B cell (primary cell): ENCODE measurements around the gene KPNA5. TPM values are rescaled to one million over a fixed set of nuclear protein-coding genes. Genes with fewer than 3 reads are reported as not detected.

Experiments used
- ATAC-seq: fragments of 200-7000 bp; cut with Tn5 transposase; one replicate; pipeline ENCODE4 v1.10.0; 2021; ENCODE audit warnings: low read depth, mild to moderate bottlenecking, moderate number of reproducible peaks, moderate library complexity
- CTCF ChIA-PET: fragments of 350-600 bp; sonication (Branson Sonifier 250); formaldehyde crosslinking; loops from one replicate; lab custom pipeline; 2021; ENCODE audit warnings: antibody characterized with exemption, inconsistent platforms; lab: Charles Lee
- POLR2A ChIA-PET: fragments of 350-600 bp; sonication (Branson Sonifier 250); formaldehyde crosslinking; loops from one replicate; lab custom pipeline; 2021; ENCODE audit warnings: antibody characterized with exemption; lab: Charles Lee
- DNase-seq: peaks from one replicate; pipeline ENCODE4 v3.0.0; 2013
- H2AFZ ChIP-seq: 2 replicates; pipeline ENCODE4 v1.6.1; 2012; ENCODE audit warnings: mild to moderate bottlenecking, low read depth, low read length; ENCODE audit not compliant: insufficient read depth, poor library complexity, severe bottlenecking
- H3K27ac ChIP-seq, 2 donors: 1 replicate in 1 of 2; 2 replicates in 1 of 2; pipeline ENCODE4 v1.5.1; 2012 to 2013; ENCODE audit warnings: low read length in 2 of 2, mild to moderate bottlenecking in 2 of 2, moderate library complexity in 1 of 2
- H3K27me3 ChIP-seq, 4 experiments: fragments of 200-600 bp in 1 of 4; sonication (generic) in 1 of 4; replicated peaks in 1 of 4; 1 replicate in 2 of 4; 2 replicates in 2 of 4; pipeline versions ENCODE4 v1.6.1 to v1.7.0; 2013 to 2016; ENCODE audit warnings: low read length in 3 of 4, mild to moderate bottlenecking in 2 of 4, mixed read lengths in 1 of 4, moderate library complexity in 1 of 4; ENCODE audit not compliant: insufficient read depth in 4 of 4, control insufficient read depth in 3 of 4; ENCODE audit errors: control extremely low read depth in 1 of 4
- H3K36me3 ChIP-seq, 2 experiments: replicated peaks in 1 of 2; 1 replicate in 1 of 2; 2 replicates in 1 of 2; pipeline versions ENCODE4 v1.6.1 to v1.7.1; 2013; ENCODE audit warnings: low read length in 1 of 2; ENCODE audit not compliant: insufficient read depth in 2 of 2, control insufficient read depth in 1 of 2; ENCODE audit errors: control extremely low read depth in 1 of 2, extremely low read depth in 1 of 2
- H3K4me1 ChIP-seq, 2 donors: fragments of 200-600 bp in 1 of 2; sonication (generic) in 1 of 2; 1 replicate in 1 of 2; 2 replicates in 1 of 2; pipeline versions ENCODE4 v1.5.1 to v1.6.1; 2013 to 2017; ENCODE audit warnings: low read length in 2 of 2; ENCODE audit not compliant: control insufficient read depth in 2 of 2, insufficient read depth in 2 of 2
- H3K4me2 ChIP-seq: replicated peaks from 2 replicates; pipeline ENCODE3; 2012; ENCODE audit warnings: mild to moderate bottlenecking, low read depth, low read length; ENCODE audit not compliant: poor library complexity, severe bottlenecking
- H3K4me3 ChIP-seq, 5 experiments: fragments of 200-600 bp in 1 of 5; sonication (generic) in 1 of 5; 1 replicate in 3 of 5; 2 replicates in 2 of 5; pipeline versions ENCODE4 v1.5.1 to v1.7.0; 2011 to 2016; ENCODE audit warnings: low read length in 4 of 5, mild to moderate bottlenecking in 4 of 5, low read depth in 2 of 5, control low read depth in 1 of 5, moderate library complexity in 1 of 5; ENCODE audit not compliant: insufficient read depth in 1 of 5; ENCODE audit errors: control extremely low read depth in 1 of 5, extremely low read depth in 1 of 5
- H3K79me2 ChIP-seq: fragments of 200-600 bp; sonication (generic); one replicate; pipeline ENCODE4 v1.6.0; 2016; ENCODE audit warnings: low read length; ENCODE audit not compliant: control insufficient read depth, insufficient read depth
- H3K9ac ChIP-seq: fragments of 200-600 bp; sonication (generic); 2 replicates; pipeline ENCODE4 v1.6.1; 2017; ENCODE audit warnings: mild to moderate bottlenecking, low read length, moderate library complexity
- H3K9me3 ChIP-seq, 3 donors: one replicate each; pipeline versions ENCODE4 v1.6.1 to v1.7.1; 2013; ENCODE audit warnings: low read length in 2 of 3; ENCODE audit not compliant: control insufficient read depth in 2 of 3, insufficient read depth in 1 of 3; ENCODE audit errors: control extremely low read depth in 1 of 3
- H4K20me1 ChIP-seq: 2 replicates; pipeline ENCODE4 v1.6.0; 2012; ENCODE audit warnings: mild to moderate bottlenecking, low read length; ENCODE audit not compliant: insufficient read depth, control insufficient read depth, poor library complexity, severe bottlenecking
- H3K27ac Mint-ChIP-seq: one replicate; pipeline ENCODE4 v1.8.0; 2021; ENCODE audit warnings: mixed read lengths
- H3K27me3 Mint-ChIP-seq: one replicate; pipeline ENCODE4 v1.8.0; 2021; ENCODE audit warnings: mixed read lengths
- H3K4me1 Mint-ChIP-seq: one replicate; pipeline ENCODE4 v1.8.0; 2021; ENCODE audit warnings: mixed read lengths
- H3K4me3 Mint-ChIP-seq: one replicate; pipeline ENCODE4 v1.8.0; 2021; ENCODE audit warnings: mixed read lengths
- H3K9me3 Mint-ChIP-seq: one replicate; pipeline ENCODE4 v1.8.0; 2022; ENCODE audit warnings: mixed read lengths; ENCODE audit not compliant: insufficient read depth
- EZH2 ChIP-seq: IDR thresholded peaks from 2 replicates; pipeline ENCODE4 v1.6.1; 2012; ENCODE audit warnings: borderline replicate concordance, low read depth, mild to moderate bottlenecking, moderate library complexity, low read length; ENCODE audit not compliant: insufficient read depth, poor library complexity, severe bottlenecking
- WGBS: methylation state at CpG from one replicate; pipeline ENCODE4 v1.1.5; 2013; ENCODE audit warnings: missing lambda C conversion rate; ENCODE audit not compliant: insufficient coverage; 5-methylcytosine and 5-hydroxymethylcytosine counted together
- intact Hi-C: fragments of 100-400 bp; cut with micrococcal nuclease; formaldehyde crosslinking; loops from one replicate; pipeline ENCODE4 v1.10.0; 2022
- polyA plus RNA-seq: library from polyadenylated mRNA; depleted of rRNA; stranded (reverse); fragments of >200 nt; gene quantifications from 2 replicates; pipeline ENCODE4 v1.2.3, GENCODE V29; 2012
- total RNA-seq, 2 donors: library from RNA; stranded (reverse); fragments of 120-200 nt in 1 of 2; gene quantifications; 1 replicate in 1 of 2; 2 replicates in 1 of 2; pipeline versions ENCODE4 v1.2.3 to v1.2.4, GENCODE V29; 2013 to 2022
- TF ChIP-seq, protein P1 (sequence below): fragments of 200-600 bp; IDR thresholded peaks from one replicate; pipeline ENCODE4 v1.8.0; 2022; ENCODE audit warnings: antibody characterized with exemption, mild to moderate bottlenecking

The KPNA5 gene
- total and polyA plus RNA-seq, 2 donors (not counting 1 experiment from before 2014, with no cell fraction given), result 6.9 to 41.7 TPM

DNA sequence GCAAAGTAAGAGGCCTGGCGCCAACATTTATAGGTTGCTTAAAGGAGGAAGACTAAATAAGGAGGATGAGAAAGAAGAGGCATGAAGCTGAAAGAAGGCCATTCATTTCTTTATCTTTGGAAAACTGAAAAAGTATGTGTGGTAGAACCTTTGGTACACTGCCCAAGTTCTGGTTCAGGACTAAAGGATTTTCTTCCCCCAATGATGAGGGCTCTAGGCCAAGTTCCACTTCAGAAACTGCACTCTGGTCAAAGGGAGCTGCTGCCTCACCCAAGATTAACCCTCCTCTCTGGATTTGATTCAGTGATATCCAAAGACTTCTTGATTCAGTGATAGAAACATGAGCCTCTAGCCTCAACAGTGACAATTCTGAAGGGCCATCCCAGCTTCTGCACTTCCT lies 5.0 kb upstream of the KPNA5 start:
- Histone ChIP-seq H3K4me1 (peaks cover 0 to 6% of the 10 kb centered on the region in 2 donors), H2AFZ (no peak overlapping the region), H3K27me3 (no peaks in the 10 kb centered on the region), H3K9ac (no peak overlapping the region), H4K20me1 (no peaks in the 10 kb centered on the region), H3K9me3 (no peaks in the 10 kb centered on the region), H3K79me2 (peaks cover 35% of the 10 kb centered on the region), H3K4me2 (no peak overlapping the region), H3K36me3 (no peaks in the 10 kb centered on the region), H3K27ac (no peak overlapping the region), H3K4me3 (no peak overlapping the region)
- ATAC-seq (no peak), DNase-seq (no peak)
- no peak for TF ChIP-seq EZH2
- H3K4me3 Mint-ChIP-seq, result no peak overlapping the region
- H3K27ac Mint-ChIP-seq, result no peak overlapping the region
- peaks cover 5% of the 10 kb centered on the region for H3K27me3 Mint-ChIP-seq
- 100% methylated on average over 1 of the region's 1 CpG for WGBS
- intact Hi-C loops, result no loop called here
- ChIA-PET POLR2A (no interaction called here), CTCF (no interaction called here)
- H3K9me3 Mint-ChIP-seq, result no peaks in the 10 kb centered on the region
- H3K4me1 Mint-ChIP-seq, result peaks cover 11% of the 10 kb centered on the region

DNA sequence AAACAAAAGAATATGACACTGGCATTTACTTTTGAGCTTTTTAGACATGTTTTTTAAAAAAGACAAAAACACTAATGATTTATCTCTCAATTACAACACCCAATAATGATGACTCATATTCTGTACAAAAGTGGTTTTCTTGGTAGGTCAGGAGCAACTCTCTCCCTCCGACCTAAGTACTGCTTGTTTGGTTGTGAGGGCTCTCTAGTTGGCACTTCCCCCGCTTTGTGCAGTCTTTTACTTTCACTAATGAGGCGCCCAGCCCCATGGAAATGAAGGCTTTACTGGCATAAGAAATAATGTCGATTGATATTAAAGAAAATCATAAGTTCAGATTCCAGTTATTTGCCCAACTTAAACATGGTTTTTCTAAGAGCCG lies 1.3 kb downstream of the KPNA5 start:
- POLR2A ChIA-PET, result interaction anchor here (2.6 kb wide), 1 partner anchor 14 kb away, joined by 27 read pairs; the partner anchor contains the start of gene ZUP1
- H2AFZ ChIP-seq, result peak overlapping the region; percentile 56
- peak; percentile 61 for DNase-seq
- no CpG with 5 or more reads among the region's 5 CpGs for WGBS
- peaks cover 14% of the 10 kb centered on the region for H4K20me1 ChIP-seq
- H3K27ac Mint-ChIP-seq, result peak overlapping the region; percentile 94
- H3K9me3 ChIP-seq, result no peaks in the 10 kb centered on the region
- CTCF ChIA-PET, result interaction anchor here (1.5 kb wide), 1 partner anchor 10 kb away, joined by 3 read pairs; no protein-coding TSS in a partner anchor
- no peak for TF ChIP-seq EZH2
- TF ChIP-seq, protein P1, sequence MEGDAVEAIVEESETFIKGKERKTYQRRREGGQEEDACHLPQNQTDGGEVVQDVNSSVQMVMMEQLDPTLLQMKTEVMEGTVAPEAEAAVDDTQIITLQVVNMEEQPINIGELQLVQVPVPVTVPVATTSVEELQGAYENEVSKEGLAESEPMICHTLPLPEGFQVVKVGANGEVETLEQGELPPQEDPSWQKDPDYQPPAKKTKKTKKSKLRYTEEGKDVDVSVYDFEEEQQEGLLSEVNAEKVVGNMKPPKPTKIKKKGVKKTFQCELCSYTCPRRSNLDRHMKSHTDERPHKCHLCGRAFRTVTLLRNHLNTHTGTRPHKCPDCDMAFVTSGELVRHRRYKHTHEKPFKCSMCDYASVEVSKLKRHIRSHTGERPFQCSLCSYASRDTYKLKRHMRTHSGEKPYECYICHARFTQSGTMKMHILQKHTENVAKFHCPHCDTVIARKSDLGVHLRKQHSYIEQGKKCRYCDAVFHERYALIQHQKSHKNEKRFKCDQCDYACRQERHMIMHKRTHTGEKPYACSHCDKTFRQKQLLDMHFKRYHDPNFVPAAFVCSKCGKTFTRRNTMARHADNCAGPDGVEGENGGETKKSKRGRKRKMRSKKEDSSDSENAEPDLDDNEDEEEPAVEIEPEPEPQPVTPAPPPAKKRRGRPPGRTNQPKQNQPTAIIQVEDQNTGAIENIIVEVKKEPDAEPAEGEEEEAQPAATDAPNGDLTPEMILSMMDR, result no peak
- peaks cover 0 to 10% of the 10 kb centered on the region in 2 experiments for H3K36me3 ChIP-seq
- H3K27me3 Mint-ChIP-seq, result no peaks in the 10 kb centered on the region
- H3K27me3 ChIP-seq, result no peaks in the 10 kb centered on the region
- peaks cover 9 to 20% of the 10 kb centered on the region in 2 donors for H3K4me1 ChIP-seq
- peaks cover 89% of the 10 kb centered on the region for H3K79me2 ChIP-seq
- H3K27ac ChIP-seq, result peak overlapping the region; percentile 83 to 88
- H3K4me3 ChIP-seq, result peak overlapping the region; percentile 25 to 89 (median 84)
- ATAC-seq, result no peak
- H3K9ac ChIP-seq, result peak overlapping the region; percentile 87
- no peaks in the 10 kb centered on the region for H3K9me3 Mint-ChIP-seq
- H3K4me2 ChIP-seq, result peak overlapping the region; percentile 94
- intact Hi-C loops, result loop anchor here (5.0 kb wide), 2 partner anchors 220 to 405 kb away; partner anchors contain the start of genes CALHM6 and TSPYL1
- H3K4me1 Mint-ChIP-seq, result peaks cover 56% of the 10 kb centered on the region
- H3K4me3 Mint-ChIP-seq, result peak overlapping the region; percentile 99
